OCI-LY3 (cell line): ENCODE measurements around the gene MYO5B.

Source experiments
- CTCF ChIP-seq: fragments of 200-600, 300-600 bp; sonication (generic); IDR thresholded peaks from 2 replicates; pipeline ENCODE4 v1.5.1; 2014; ENCODE audit warnings: antibody characterized with exemption, low read length, low read depth
- EZH2phosphoT487 ChIP-seq: fragments of 200-600 bp; shearing (Covaris generic); IDR thresholded peaks from 2 replicates; pipeline ENCODE4 v1.6.1; 2018; ENCODE audit warnings: antibody characterized with exemption, mixed run types, low read depth

- peak; percentile 10; the same call in 1 of the 2 replicates for TF ChIP-seq CTCF
- no peak for TF ChIP-seq EZH2phosphoT487
Measured at GRCh38 chr18:49813069-49813318, 382.0 kb downstream of the MYO5B start.
